ENCODE results near the gene AGFG2.

Gene AGFG2

GRCh38 chr7:100570954-100571828 is 32.2 kb downstream of the AGFG2 start:
- TF ChIP-seq, protein P1, sequence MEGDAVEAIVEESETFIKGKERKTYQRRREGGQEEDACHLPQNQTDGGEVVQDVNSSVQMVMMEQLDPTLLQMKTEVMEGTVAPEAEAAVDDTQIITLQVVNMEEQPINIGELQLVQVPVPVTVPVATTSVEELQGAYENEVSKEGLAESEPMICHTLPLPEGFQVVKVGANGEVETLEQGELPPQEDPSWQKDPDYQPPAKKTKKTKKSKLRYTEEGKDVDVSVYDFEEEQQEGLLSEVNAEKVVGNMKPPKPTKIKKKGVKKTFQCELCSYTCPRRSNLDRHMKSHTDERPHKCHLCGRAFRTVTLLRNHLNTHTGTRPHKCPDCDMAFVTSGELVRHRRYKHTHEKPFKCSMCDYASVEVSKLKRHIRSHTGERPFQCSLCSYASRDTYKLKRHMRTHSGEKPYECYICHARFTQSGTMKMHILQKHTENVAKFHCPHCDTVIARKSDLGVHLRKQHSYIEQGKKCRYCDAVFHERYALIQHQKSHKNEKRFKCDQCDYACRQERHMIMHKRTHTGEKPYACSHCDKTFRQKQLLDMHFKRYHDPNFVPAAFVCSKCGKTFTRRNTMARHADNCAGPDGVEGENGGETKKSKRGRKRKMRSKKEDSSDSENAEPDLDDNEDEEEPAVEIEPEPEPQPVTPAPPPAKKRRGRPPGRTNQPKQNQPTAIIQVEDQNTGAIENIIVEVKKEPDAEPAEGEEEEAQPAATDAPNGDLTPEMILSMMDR (IDR thresholded peaks at IDR 0.05): no peak
- DNase-seq (ENCODE audit: low spot score): no peak
- Histone ChIP-seq H3K4me3 (no peak overlapping the region), H3K27ac (no peak overlapping the region)

DNA sequence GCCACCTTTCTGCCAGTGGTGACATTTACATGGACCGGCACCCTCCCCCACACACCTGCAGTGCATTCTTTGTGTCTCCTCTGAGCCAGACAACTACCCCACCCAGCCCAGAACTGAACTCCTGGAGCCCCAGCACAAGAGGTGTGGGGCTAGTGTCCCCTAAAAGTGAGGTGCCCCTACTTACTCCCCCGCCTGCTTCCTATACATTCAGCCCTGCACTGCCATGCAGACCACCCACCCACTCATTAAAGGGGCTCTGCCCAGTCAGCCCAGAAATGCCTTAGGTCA is 32.8 kb downstream of the AGFG2 start:
- TF ChIP-seq, protein P1 (IDR thresholded peaks at IDR 0.05): no peak
- DNase-seq (ENCODE audit: low spot score): no peak
- Histone ChIP-seq H3K4me3 (no peak overlapping the region), H3K27ac (no peak overlapping the region)

DNA sequence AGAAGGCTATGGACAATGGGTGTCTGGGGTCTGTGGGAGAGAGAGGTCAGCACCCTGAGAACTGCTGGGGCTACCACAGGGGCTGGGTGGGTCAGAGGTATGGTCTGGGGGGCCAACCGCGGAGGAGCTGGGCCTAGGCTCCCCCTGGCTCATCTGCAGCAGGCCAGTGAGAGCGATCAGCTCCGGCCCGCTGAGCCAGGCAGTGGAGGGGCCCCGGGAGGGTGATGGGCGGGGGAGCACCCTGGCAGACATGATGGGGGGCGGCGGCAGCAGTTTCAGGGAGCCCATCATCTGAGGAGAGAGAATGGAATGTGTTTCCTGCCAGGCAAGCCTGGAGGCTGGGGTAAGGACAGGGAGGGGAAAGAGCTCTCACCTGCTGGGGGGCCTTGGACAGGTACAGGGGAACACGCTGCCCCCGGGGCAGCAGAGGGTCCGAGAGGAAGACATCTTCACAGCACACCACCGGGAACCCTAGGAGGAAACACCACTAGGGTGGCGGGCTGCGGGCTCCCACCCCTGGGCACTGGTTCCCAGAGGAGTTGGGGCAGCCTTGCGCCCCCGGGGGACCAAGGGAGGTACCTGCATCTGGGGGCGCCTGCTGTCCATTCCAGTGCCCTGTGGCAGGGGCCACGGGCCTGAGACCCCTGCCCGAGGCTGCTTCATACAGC is 33.4 kb downstream of the AGFG2 start:
- TF ChIP-seq, protein P1 (IDR thresholded peaks at IDR 0.05): no peak
- DNase-seq (ENCODE audit: low spot score): no peak
- Histone ChIP-seq H3K4me3 (no peak overlapping the region), H3K27ac (no peak overlapping the region)

GRCh38 chr7:100572949-100573675 is 34.1 kb downstream of the AGFG2 start:
- Histone ChIP-seq H3K27ac (no peak overlapping the region), H3K4me3 (no peak overlapping the region)
- TF ChIP-seq, protein P1 (IDR thresholded peaks at IDR 0.05): no peak
- DNase-seq (ENCODE audit: low spot score): no peak

DNA sequence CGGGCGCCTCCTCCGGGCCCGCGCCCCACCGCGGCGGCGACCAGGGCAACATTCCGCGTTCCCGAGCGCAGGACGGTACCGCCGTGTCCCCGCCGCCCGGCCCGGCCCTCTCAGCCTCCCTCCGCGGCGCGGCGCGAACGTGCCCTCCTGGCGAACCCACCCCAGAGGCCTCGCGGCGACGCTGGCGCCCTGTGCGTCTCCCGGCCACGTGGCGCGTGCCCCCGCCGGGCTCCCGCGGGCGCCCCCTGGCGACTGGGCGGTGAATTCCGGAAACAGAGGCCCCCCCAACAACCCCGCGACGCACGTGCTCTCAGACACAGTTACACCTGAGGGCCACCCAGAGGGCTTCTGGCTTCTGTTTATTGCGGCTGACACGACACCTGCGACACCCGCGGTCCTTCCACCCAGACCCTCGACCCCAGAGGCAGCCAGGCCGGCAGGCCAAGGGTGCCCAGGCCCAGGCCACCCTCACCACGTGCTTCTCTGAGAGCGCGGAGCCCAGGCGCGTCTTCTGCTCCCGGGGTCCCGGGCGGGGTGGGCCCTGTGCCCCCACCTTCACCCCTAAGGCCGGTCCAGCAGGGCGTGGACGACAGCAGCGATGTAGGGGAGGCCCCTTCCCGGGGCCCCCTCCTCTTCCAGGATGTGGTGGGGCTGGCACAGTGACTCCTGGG is 34.8 kb downstream of the AGFG2 start, which contains the start of gene SAP25:
SAP25 (minus strand) TSS at position 210 of the 671 bp plus-strand sequence; CDS start at position 52, 158 bp downstream.
- DNase-seq (ENCODE audit: low spot score): no peak
- TF ChIP-seq, protein P1 (IDR thresholded peaks at IDR 0.05): no peak
- no peak within 1 kb of the TSS for H3K4me3 ChIP-seq
- H3K27ac ChIP-seq: no peak within 1 kb of the TSS

- Histone ChIP-seq H3K27ac (no peak overlapping the region), H3K4me3 (no peak overlapping the region)
- DNase-seq (ENCODE audit: low spot score): no peak
- TF ChIP-seq, protein P1 (IDR thresholded peaks at IDR 0.05): no peak
Measured at GRCh38 chr7:100574362-100575205, 35.6 kb downstream of the AGFG2 start.

Data from coronary artery (tissue), 2 donors.